Measurements from ENCODE around the gene C1QTNF6.

DNA sequence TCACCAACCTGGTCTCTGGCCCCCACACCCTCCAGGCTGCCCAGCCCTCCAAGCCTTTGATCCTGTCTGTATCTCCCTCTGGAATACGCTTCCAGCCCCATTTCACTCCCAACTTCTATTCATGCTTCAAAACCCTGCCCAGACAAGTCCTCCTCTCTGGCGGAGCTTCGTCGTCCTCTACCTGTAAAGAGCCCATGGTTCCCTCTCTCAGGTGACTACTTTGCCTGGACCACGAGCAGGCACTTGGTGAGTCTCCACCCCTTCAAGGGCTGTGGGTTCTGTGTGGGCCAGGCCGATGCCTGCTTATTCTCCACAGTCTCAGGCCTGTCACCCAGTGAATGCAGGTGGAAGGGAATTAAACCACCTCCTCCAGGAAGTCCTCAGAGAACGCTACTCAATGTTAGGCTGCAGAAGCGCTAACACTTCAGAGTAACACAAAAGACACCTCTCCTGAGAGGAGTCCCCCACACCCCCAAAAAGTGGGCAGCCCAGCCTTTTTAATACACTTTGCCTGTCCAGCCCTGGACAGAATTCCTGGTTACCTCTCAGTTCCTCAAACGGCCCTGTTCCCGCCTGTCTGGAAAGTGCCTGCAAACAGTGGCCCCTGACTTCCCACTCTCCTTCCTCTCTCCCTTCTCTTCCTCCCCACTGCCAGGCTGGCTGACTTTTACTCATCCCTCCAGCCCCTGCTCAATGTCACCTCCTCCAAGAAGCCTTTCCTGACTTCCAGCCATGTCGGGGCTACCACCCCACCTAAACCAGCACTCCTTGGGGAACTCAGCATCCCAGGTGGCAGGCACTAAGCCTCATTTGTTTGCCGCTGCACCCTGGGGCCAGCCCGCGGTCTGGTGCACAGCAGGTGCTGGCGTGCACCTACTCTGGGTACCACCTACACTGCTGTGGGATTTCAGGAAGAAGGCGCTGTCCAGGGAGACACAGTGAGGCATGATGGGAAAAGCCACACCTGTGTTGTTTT is 47.0 kb upstream of the C1QTNF6 start:
- TF ChIP-seq, protein P1, sequence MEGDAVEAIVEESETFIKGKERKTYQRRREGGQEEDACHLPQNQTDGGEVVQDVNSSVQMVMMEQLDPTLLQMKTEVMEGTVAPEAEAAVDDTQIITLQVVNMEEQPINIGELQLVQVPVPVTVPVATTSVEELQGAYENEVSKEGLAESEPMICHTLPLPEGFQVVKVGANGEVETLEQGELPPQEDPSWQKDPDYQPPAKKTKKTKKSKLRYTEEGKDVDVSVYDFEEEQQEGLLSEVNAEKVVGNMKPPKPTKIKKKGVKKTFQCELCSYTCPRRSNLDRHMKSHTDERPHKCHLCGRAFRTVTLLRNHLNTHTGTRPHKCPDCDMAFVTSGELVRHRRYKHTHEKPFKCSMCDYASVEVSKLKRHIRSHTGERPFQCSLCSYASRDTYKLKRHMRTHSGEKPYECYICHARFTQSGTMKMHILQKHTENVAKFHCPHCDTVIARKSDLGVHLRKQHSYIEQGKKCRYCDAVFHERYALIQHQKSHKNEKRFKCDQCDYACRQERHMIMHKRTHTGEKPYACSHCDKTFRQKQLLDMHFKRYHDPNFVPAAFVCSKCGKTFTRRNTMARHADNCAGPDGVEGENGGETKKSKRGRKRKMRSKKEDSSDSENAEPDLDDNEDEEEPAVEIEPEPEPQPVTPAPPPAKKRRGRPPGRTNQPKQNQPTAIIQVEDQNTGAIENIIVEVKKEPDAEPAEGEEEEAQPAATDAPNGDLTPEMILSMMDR (conservative IDR thresholded peaks at IDR 0.05 in 1 of 2, IDR thresholded peaks at IDR 0.05 in 1 of 2; ENCODE audit: extremely low read depth in 1 of 2, insufficient read depth in 1 of 2, low read depth in 1 of 2, low read length in 2 of 2) = no peak
- no peak for TF ChIP-seq EZH2 (IDR thresholded peaks at IDR 0.05; ENCODE audit: borderline replicate concordance, low read length)
